Endothelial cell of umbilical vein (primary cell): ENCODE measurements around the gene ABCG2. TPM values are rescaled to one million over a fixed set of nuclear protein-coding genes. Genes with fewer than 3 reads are reported as not detected.

ENCODE experiments used
- BruUV-seq: library from RNA; stranded (reverse); fragments of 400-500 nt; replicated peaks from 2 replicates; lab custom pipeline; 2021; lab: Mats Ljungman, UMichigan
- CTCF ChIA-PET: fragments of 300-600, 350-600 bp; sonication (Branson Sonifier 250); formaldehyde crosslinking; loops from one replicate; lab custom pipeline; 2021; ENCODE audit warnings: antibody characterized with exemption, inconsistent platforms; lab: Charles Lee
- POLR2A ChIA-PET: fragments of 300-600, 350-600 bp; sonication (Branson Sonifier 250); formaldehyde crosslinking; loops from one replicate; lab custom pipeline; 2021; ENCODE audit warnings: antibody characterized with exemption, inconsistent platforms; lab: Charles Lee
- DNase-seq: peaks from one replicate; pipeline ENCODE4 v3.0.0-alpha.2; 2011; ENCODE audit warnings: low read depth, low spot score
- FAIRE-seq: peaks from 2 replicates; lab custom pipeline; 2011; peaks lifted over from hg19 to GRCh38; lab: Jason Lieb, UNC
- H2AFZ ChIP-seq: 2 replicates; pipeline ENCODE4 v1.6.0; 2012; ENCODE audit warnings: low read depth, low read length, control low read depth, inconsistent platforms
- H3K27ac ChIP-seq: 2 replicates; pipeline ENCODE4 v1.5.1; 2011; ENCODE audit warnings: low read depth, mild to moderate bottlenecking, control low read depth, low read length, moderate library complexity; ENCODE audit not compliant: insufficient read depth
- H3K27me3 ChIP-seq, 2 experiments: 2 replicates each; pipeline versions ENCODE4 v1.6.0 to v1.6.1; 2011; ENCODE audit warnings: low read length in 2 of 2, mixed read lengths in 1 of 2; ENCODE audit not compliant: control insufficient read depth in 2 of 2, insufficient read depth in 2 of 2
- H3K36me3 ChIP-seq, 2 experiments: 2 replicates in 1 of 2; 3 replicates in 1 of 2; pipeline ENCODE4 v1.5.1; 2011; ENCODE audit warnings: low read length in 2 of 2, mild to moderate bottlenecking in 1 of 2, moderate library complexity in 1 of 2; ENCODE audit not compliant: control insufficient read depth in 2 of 2, insufficient read depth in 2 of 2; ENCODE audit errors: extremely low read depth in 1 of 2
- H3K4me1 ChIP-seq: 3 replicates; pipeline ENCODE4 v1.5.1; 2011; ENCODE audit warnings: mild to moderate bottlenecking, low read length; ENCODE audit not compliant: control insufficient read depth, insufficient read depth; ENCODE audit errors: extremely low read depth
- H3K4me2 ChIP-seq: 2 replicates; pipeline ENCODE4 v1.6.1; 2011; ENCODE audit warnings: low read length, control low read depth, mixed read lengths; ENCODE audit not compliant: insufficient read depth
- H3K4me3 ChIP-seq, 3 experiments: fragments of 200-600 bp in 1 of 3; sonication (generic), shearing (Covaris generic) in 1 of 3; replicated peaks in 1 of 3; 2 replicates each; pipeline ENCODE4 v1.5.1; 2011 to 2016; ENCODE audit warnings: control low read depth in 3 of 3, low read length in 3 of 3, mild to moderate bottlenecking in 2 of 3, inconsistent platforms in 1 of 3, low read depth in 1 of 3, moderate library complexity in 1 of 3; ENCODE audit not compliant: insufficient read depth in 1 of 3
- H3K79me2 ChIP-seq: 2 replicates; pipeline ENCODE4 v1.6.0; 2012; ENCODE audit warnings: low read length, inconsistent platforms; ENCODE audit not compliant: control insufficient read depth, insufficient read depth
- H3K9ac ChIP-seq: replicated peaks from 2 replicates; pipeline ENCODE3; 2011; ENCODE audit warnings: low read length, control low read depth; ENCODE audit not compliant: insufficient read depth; ENCODE audit errors: extremely low read depth
- H3K9me1 ChIP-seq: replicated peaks from 3 replicates; pipeline ENCODE4 v1.6.0; 2011; ENCODE audit warnings: mild to moderate bottlenecking, low read length; ENCODE audit not compliant: control insufficient read depth, insufficient read depth; ENCODE audit errors: extremely low read depth
- H3K9me3 ChIP-seq: replicated peaks from 2 replicates; pipeline ENCODE4 v1.5.1; 2012; ENCODE audit warnings: low read length, inconsistent platforms; ENCODE audit not compliant: control insufficient read depth, insufficient read depth
- H4K20me1 ChIP-seq: replicated peaks from 2 replicates; pipeline ENCODE3; 2011; ENCODE audit warnings: mild to moderate bottlenecking, low read length; ENCODE audit not compliant: control insufficient read depth, insufficient read depth; ENCODE audit errors: extremely low read depth
- CTCF ChIP-seq, 2 donors: IDR thresholded peaks; 1 replicate in 1 of 2; 2 replicates in 1 of 2; pipeline ENCODE4 v1.5.1; 2011; ENCODE audit warnings: low read length in 2 of 2, mild to moderate bottlenecking in 2 of 2, moderate library complexity in 2 of 2, control low read depth in 1 of 2, inconsistent platforms in 1 of 2, low read depth in 1 of 2; ENCODE audit not compliant: insufficient read depth in 1 of 2; ENCODE audit errors: extremely low read depth in 1 of 2
- EZH2 ChIP-seq: IDR thresholded peaks from 2 replicates; pipeline ENCODE4 v1.6.1; 2012; ENCODE audit warnings: borderline replicate concordance, low read depth, mild to moderate bottlenecking, moderate library complexity, low read length, inconsistent platforms; ENCODE audit not compliant: severe bottlenecking
- FOS ChIP-seq: IDR thresholded peaks from 2 replicates; pipeline ENCODE4 v1.6.1; 2011; ENCODE audit warnings: mild to moderate bottlenecking, low read length, moderate library complexity, borderline replicate concordance; ENCODE audit not compliant: insufficient read depth
- GATA2 ChIP-seq: IDR thresholded peaks from 2 replicates; pipeline ENCODE4 v1.7.0; 2011; ENCODE audit warnings: low read depth, mild to moderate bottlenecking, moderate library complexity, mixed read lengths, low read length; ENCODE audit not compliant: insufficient read length, insufficient read depth
- JUN ChIP-seq: IDR thresholded peaks from 2 replicates; pipeline ENCODE4 v1.6.1; 2011; ENCODE audit warnings: borderline replicate concordance, low read depth; ENCODE audit not compliant: insufficient read length, insufficient read depth
- MAX ChIP-seq: IDR thresholded peaks from 2 replicates; pipeline ENCODE4 v1.6.1; 2011; ENCODE audit not compliant: insufficient read depth, insufficient read length
- MYC ChIP-seq: IDR thresholded peaks from one replicate; pipeline ENCODE4 v1.6.1; 2011; ENCODE audit warnings: mild to moderate bottlenecking, low read depth, low read length
- POLR2A ChIP-seq: IDR thresholded peaks from 2 replicates; pipeline ENCODE4 v1.6.1; 2012; ENCODE audit warnings: low read depth, mild to moderate bottlenecking, control low read depth, low read length
- POLR2AphosphoS5 ChIP-seq: IDR thresholded peaks from 2 replicates; pipeline ENCODE4 v1.6.1; 2012; ENCODE audit warnings: low read depth, mild to moderate bottlenecking, control low read depth, low read length, moderate library complexity; ENCODE audit not compliant: insufficient read depth
- dilution Hi-C: fragments of 300-500 bp; cut with MboI; formaldehyde crosslinking; loops from one replicate; pipeline ENCODE4 v1.15.0; 2019; ENCODE audit warnings: low sequenced_read_pairs; ENCODE audit not compliant: extremely low pct_ligation_motif_present
- intact Hi-C: fragments of 100-400 bp; cut with micrococcal nuclease; formaldehyde crosslinking; loops from one replicate; pipeline ENCODE4 v1.10.0; 2022
- polyA plus RNA-seq, 4 experiments: library from polyadenylated mRNA; depleted of rRNA in 3 of 4; stranded (reverse) in 3 of 4; unstranded in 1 of 4; fragments of >200 nt; gene quantifications; 2 replicates each; pipeline versions ENCODE4 v1.2.1 to v1.2.3, GENCODE V29; 2011 to 2012; ENCODE audit warnings: missing spikeins in 1 of 4
- total RNA-seq: library from RNA; stranded (reverse); gene quantifications from 2 replicates; pipeline ENCODE4 v1.2.3, GENCODE V29; 2021

The ABCG2 gene
- total and polyA plus RNA-seq, 2 donors (not counting 3 experiments of a cell fraction or from before 2014, with no cell fraction given), result 3.4 to 5.0 TPM

GRCh38 chr4:88070031-88070430, 88.4 kb downstream of the ABCG2 start:
- Histone ChIP-seq H2AFZ (no peak overlapping the region), H3K9ac (no peak overlapping the region), H3K36me3 (peaks cover 13 to 26% of the 10 kb centered on the region in 2 experiments), H3K27me3 (no peaks in the 10 kb centered on the region), H3K27ac (peak overlapping the region; percentile 9), H3K9me3 (no peaks in the 10 kb centered on the region), H3K9me1 (no peaks in the 10 kb centered on the region), H3K4me3 (no peak overlapping the region), H3K4me1 (peaks cover 10% of the 10 kb centered on the region), H3K79me2 (no peaks in the 10 kb centered on the region), H3K4me2 (peak overlapping the region; percentile 66), H4K20me1 (no peaks in the 10 kb centered on the region)
- CTCF ChIA-PET, result interaction anchor here (0.9 to 1.3 kb wide), 2 partner anchors 142 to 445 kb away, joined by 3 to 5 read pairs; no protein-coding TSS in a partner anchor
- POLR2A ChIA-PET, result no interaction called here
- intact Hi-C loops, result loop anchor here (5.0 kb wide), 1 partner anchor 37 kb away; no protein-coding TSS in a partner anchor
- no peak for TF ChIP-seq POLR2AphosphoS5
- TF ChIP-seq EZH2, result no peak
- TF ChIP-seq MAX, result no peak
- TF ChIP-seq POLR2A, result no peak
- TF ChIP-seq JUN, result no peak
- no peak for TF ChIP-seq GATA2
- no peak for TF ChIP-seq MYC
- TF ChIP-seq CTCF (IDR thresholded peaks at IDR 0.05; ENCODE audit: extremely low read depth in 1 of 2, insufficient read depth in 1 of 2, low read depth in 1 of 2, low read length in 2 of 2), result no peak
- TF ChIP-seq FOS, result peak; percentile 30
- dilution Hi-C loops, result no loop called here
- FAIRE-seq (peak; percentile 84), DNase-seq (peak; percentile 79)
- no TSS peak for BruUV-seq
